HepG2 (cell line): ENCODE data around the gene ZNF467. TPM values are rescaled to one million over a fixed set of nuclear protein-coding genes. Genes with fewer than 3 reads are reported as not detected.

Experiments used
- ATAC-seq: fragments of 200-7000 bp; cut with Tn5 transposase; 3 replicates; pipeline ENCODE4 v1.9.1; 2020; ENCODE audit warnings: mild to moderate bottlenecking, moderate library complexity
- BruUV-seq: library from RNA; stranded (reverse); fragments of 400-500 nt; replicated peaks from 2 replicates; lab custom pipeline; 2021; lab: Mats Ljungman, UMichigan
- CTCF ChIA-PET: fragments of 300-600 bp; formaldehyde crosslinking; extraction: SDS; loops from one replicate; lab custom pipeline; 2021; ENCODE audit warnings: low total read pairs, inconsistent platforms, low intra/inter-chr PET ratio; lab: Yijun Ruan, JAX
- POLR2A ChIA-PET: fragments of 350-600 bp; sonication (Branson Sonifier 250); formaldehyde crosslinking; loops from one replicate; lab custom pipeline; 2020; ENCODE audit warnings: antibody characterized with exemption, inconsistent platforms; lab: Yijun Ruan, JAX
- DNase-seq: peaks from one replicate; pipeline ENCODE4 v3.0.0-alpha.2; 2015; ENCODE audit warnings: low spot score
- FAIRE-seq: peaks from 3 replicates; lab custom pipeline; 2011; peaks lifted over from hg19 to GRCh38; lab: Jason Lieb, UNC
- H2AFZ ChIP-seq: one replicate; pipeline ENCODE4 v1.6.1; 2011; ENCODE audit warnings: low read length, inconsistent platforms
- H3K27ac ChIP-seq: fragments of 300-600 bp; 3 replicates; pipeline ENCODE4 v1.8.0; 2011; ENCODE audit warnings: mixed run types, mild to moderate bottlenecking, mixed read lengths, low read length, inconsistent platforms; ENCODE audit not compliant: insufficient read depth; ENCODE audit errors: extremely low read length
- H3K27me3 ChIP-seq, 2 experiments: fragments of 200-600 bp in 1 of 2; 2 replicates in 1 of 2; 3 replicates in 1 of 2; pipeline versions ENCODE4 v1.6.0 to v1.8.0; 2011; ENCODE audit warnings: low read length in 2 of 2, mild to moderate bottlenecking in 2 of 2, moderate library complexity in 2 of 2, inconsistent platforms in 1 of 2; ENCODE audit not compliant: insufficient read depth in 2 of 2, control insufficient read depth in 1 of 2
- H3K36me3 ChIP-seq, 2 experiments: fragments of 200-600 bp in 1 of 2; replicated peaks in 1 of 2; 2 replicates in 1 of 2; 3 replicates in 1 of 2; pipeline versions ENCODE4 v1.5.1 to v1.8.0; 2011; ENCODE audit warnings: low read length in 2 of 2, inconsistent platforms in 1 of 2; ENCODE audit not compliant: insufficient read depth in 2 of 2, control insufficient read depth in 1 of 2
- H3K4me1 ChIP-seq: 2 replicates; pipeline ENCODE4 v1.5.1; 2012; ENCODE audit warnings: low read length, inconsistent platforms; ENCODE audit not compliant: insufficient read depth
- H3K4me2 ChIP-seq: 2 replicates; pipeline ENCODE4 v1.6.0; 2011; ENCODE audit warnings: low read depth, low read length, inconsistent platforms
- H3K4me3 ChIP-seq, 3 experiments: fragments of 200-600 bp in 1 of 3; sonication (generic), shearing (Covaris generic) in 1 of 3; replicated peaks in 1 of 3; 2 replicates each; pipeline ENCODE4 v1.5.1; 2011 to 2016; ENCODE audit warnings: low read length in 3 of 3, inconsistent platforms in 2 of 3, low read depth in 2 of 3, mild to moderate bottlenecking in 2 of 3, control low read depth in 1 of 3, mixed read lengths in 1 of 3; ENCODE audit not compliant: insufficient read depth in 1 of 3
- H3K79me2 ChIP-seq: one replicate; pipeline ENCODE4 v1.6.1; 2011; ENCODE audit warnings: low read length, inconsistent platforms; ENCODE audit not compliant: insufficient read depth
- H3K9ac ChIP-seq: 2 replicates; pipeline ENCODE4 v1.6.0; 2011; ENCODE audit warnings: mild to moderate bottlenecking, low read depth, low read length, inconsistent platforms; ENCODE audit not compliant: insufficient read depth
- H3K9me3 ChIP-seq: 2 replicates; pipeline ENCODE4 v1.5.1; 2012; ENCODE audit warnings: mild to moderate bottlenecking, low read length
- H4K20me1 ChIP-seq: 2 replicates; pipeline ENCODE4 v1.6.0; 2011; ENCODE audit warnings: inconsistent platforms, mild to moderate bottlenecking, low read length, moderate library complexity; ENCODE audit not compliant: insufficient read depth
- KLF6 ChIP-seq: IDR thresholded peaks from 2 replicates; pipeline ENCODE4 v1.8.0; 2016; ENCODE audit warnings: missing biosample characterization, missing genetic modification reagents
- ZNF75D ChIP-seq: sonication (generic); formaldehyde crosslinking; IDR thresholded peaks from 2 replicates; pipeline ENCODE4 v1.8.1; 2023; ENCODE audit warnings: missing genetic modification reagents, mild to moderate bottlenecking, borderline replicate concordance
- WGBS: methylation state at CpG from one replicate; pipeline ENCODE4 v1.1.6; 2017; ENCODE audit warnings: low lambda C conversion rate; 5-methylcytosine and 5-hydroxymethylcytosine counted together
- in situ Hi-C: cut with HindIII; loops from 2 replicates; pipeline ENCODE4 v1.10.0; 2017; ENCODE audit warnings: low pct_unique_long_range_greater_than_20kb; ENCODE audit not compliant: extremely low pct_ligation_motif_present
- intact Hi-C: fragments of 100-400 bp; cut with micrococcal nuclease; formaldehyde crosslinking; loops from one replicate; pipeline ENCODE4 v1.10.0; 2022; ENCODE audit not compliant: unreplicated experiment
- polyA plus RNA-seq, 8 experiments: library from polyadenylated mRNA; depleted of rRNA in 3 of 8; stranded (reverse) in 7 of 8; unstranded in 1 of 8; fragments of >200 nt; fragmentation: Illumina TruSeq in 4 of 8; extraction: Trizol in 4 of 8; gene quantifications; 2 replicates each; pipeline versions ENCODE4 v1.2.1 to v1.2.3, GENCODE V29; 2011 to 2016; ENCODE audit warnings: low read depth in 4 of 8, missing spikeins in 1 of 8, mixed read lengths in 1 of 8; ENCODE audit not compliant: insufficient read depth in 1 of 8
- total RNA-seq, 5 experiments: library from RNA; depleted of rRNA; stranded (reverse); fragments of >200 nt; fragmentation: Illumina TruSeq; extraction: Trizol; gene quantifications; 2 replicates each; pipeline ENCODE4 v1.2.3, GENCODE V29; 2016; ENCODE audit warnings: low read depth in 1 of 5
- TF ChIP-seq, protein P1 (sequence below): sonication (generic); formaldehyde crosslinking; IDR thresholded peaks from 2 replicates; pipeline ENCODE4 v1.4.0; 2020; ENCODE audit warnings: missing genetic modification reagents
- TF ChIP-seq, protein P2 (sequence below): sonication (generic); formaldehyde crosslinking; conservative IDR thresholded peaks from 2 replicates; pipeline ENCODE4 v1.8.1; 2023; ENCODE audit warnings: missing genetic modification reagents

ZNF467 gene
- total and polyA plus RNA-seq, 2 of the 13 experiments (the other 11 are each of a cell fraction or from before 2014, with no cell fraction given): 0.03 TPM; not detected in 1

DNA sequence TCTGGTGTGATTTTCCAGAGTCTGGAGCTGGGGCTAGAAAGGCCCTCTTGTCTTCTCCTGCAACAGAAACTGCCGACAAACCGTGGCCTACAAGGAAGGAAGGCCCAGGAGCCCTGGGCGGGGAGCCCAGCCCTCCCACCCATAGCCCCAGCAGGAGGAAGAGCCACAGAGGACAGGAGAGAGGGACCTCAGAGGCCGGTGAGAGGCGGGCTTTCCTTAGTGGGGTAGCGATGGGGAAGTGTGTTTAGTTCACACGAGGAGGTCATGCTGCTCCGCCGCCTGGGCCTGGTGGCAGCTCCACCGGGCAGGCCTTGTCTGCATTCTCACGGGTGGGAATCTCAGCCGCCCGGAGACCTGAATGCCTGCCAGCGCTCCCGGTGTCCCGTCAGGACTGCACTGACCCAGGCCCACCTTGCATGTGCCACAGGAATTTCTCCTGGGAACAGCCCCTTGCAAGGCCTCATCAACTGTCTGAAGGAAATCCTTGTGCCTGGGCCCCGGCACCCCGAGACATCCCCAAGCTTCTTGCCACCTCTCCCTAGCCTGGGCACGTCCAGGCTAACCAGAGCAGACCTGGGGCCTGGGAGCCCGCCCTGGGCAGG lies 50.9 kb downstream of the ZNF467 start:
- no peak overlapping the region for H3K4me3 ChIP-seq
- H3K9me3 ChIP-seq: no peaks in the 10 kb centered on the region
- TF ChIP-seq, protein P1, sequence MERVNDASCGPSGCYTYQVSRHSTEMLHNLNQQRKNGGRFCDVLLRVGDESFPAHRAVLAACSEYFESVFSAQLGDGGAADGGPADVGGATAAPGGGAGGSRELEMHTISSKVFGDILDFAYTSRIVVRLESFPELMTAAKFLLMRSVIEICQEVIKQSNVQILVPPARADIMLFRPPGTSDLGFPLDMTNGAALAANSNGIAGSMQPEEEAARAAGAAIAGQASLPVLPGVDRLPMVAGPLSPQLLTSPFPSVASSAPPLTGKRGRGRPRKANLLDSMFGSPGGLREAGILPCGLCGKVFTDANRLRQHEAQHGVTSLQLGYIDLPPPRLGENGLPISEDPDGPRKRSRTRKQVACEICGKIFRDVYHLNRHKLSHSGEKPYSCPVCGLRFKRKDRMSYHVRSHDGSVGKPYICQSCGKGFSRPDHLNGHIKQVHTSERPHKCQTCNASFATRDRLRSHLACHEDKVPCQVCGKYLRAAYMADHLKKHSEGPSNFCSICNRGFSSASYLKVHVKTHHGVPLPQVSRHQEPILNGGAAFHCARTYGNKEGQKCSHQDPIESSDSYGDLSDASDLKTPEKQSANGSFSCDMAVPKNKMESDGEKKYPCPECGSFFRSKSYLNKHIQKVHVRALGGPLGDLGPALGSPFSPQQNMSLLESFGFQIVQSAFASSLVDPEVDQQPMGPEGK (CRISPR knock-in tag): no peak
- TF ChIP-seq ZNF75D (CRISPR knock-in tag) (no peak), KLF6 (CRISPR knock-in tag) (no peak)
- TF ChIP-seq, protein P2, sequence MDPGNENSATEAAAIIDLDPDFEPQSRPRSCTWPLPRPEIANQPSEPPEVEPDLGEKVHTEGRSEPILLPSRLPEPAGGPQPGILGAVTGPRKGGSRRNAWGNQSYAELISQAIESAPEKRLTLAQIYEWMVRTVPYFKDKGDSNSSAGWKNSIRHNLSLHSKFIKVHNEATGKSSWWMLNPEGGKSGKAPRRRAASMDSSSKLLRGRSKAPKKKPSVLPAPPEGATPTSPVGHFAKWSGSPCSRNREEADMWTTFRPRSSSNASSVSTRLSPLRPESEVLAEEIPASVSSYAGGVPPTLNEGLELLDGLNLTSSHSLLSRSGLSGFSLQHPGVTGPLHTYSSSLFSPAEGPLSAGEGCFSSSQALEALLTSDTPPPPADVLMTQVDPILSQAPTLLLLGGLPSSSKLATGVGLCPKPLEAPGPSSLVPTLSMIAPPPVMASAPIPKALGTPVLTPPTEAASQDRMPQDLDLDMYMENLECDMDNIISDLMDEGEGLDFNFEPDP (CRISPR knock-in tag): no peak
- BruUV-seq: no TSS peak
- FAIRE-seq: no peak
- WGBS: 94% methylated on average over 9 of the region's 20 CpGs
- no peak overlapping the region for H3K27ac ChIP-seq
- H3K27me3 ChIP-seq: no peaks in the 10 kb centered on the region
- ATAC-seq: no peak
- H4K20me1 ChIP-seq: no peaks in the 10 kb centered on the region
- no peak for DNase-seq
- no peaks in the 10 kb centered on the region for H3K79me2 ChIP-seq
- intact Hi-C loops (no loop called here), in situ Hi-C loops (no loop called here)
- H2AFZ ChIP-seq: no peak overlapping the region
- no peak overlapping the region for H3K9ac ChIP-seq
- POLR2A ChIA-PET: no interaction called here
- no peak overlapping the region for H3K4me2 ChIP-seq
- CTCF ChIA-PET: no interaction called here
- H3K4me1 ChIP-seq: peaks cover 18% of the 10 kb centered on the region
- peaks cover 18 to 50% of the 10 kb centered on the region in 2 experiments; a peak in 4 of 5 replicates for H3K36me3 ChIP-seq
